ENCODE measurements around the gene ACSBG1. TPM values are rescaled to one million over a fixed set of nuclear protein-coding genes. Genes with fewer than 3 reads are reported as not detected.
A peak's percentile ranks its signal among the peaks of the same experiment; 100 is the strongest.

ACSBG1 gene
- total RNA-seq, 1 donor from 2014 or later, result not detected

DNA sequence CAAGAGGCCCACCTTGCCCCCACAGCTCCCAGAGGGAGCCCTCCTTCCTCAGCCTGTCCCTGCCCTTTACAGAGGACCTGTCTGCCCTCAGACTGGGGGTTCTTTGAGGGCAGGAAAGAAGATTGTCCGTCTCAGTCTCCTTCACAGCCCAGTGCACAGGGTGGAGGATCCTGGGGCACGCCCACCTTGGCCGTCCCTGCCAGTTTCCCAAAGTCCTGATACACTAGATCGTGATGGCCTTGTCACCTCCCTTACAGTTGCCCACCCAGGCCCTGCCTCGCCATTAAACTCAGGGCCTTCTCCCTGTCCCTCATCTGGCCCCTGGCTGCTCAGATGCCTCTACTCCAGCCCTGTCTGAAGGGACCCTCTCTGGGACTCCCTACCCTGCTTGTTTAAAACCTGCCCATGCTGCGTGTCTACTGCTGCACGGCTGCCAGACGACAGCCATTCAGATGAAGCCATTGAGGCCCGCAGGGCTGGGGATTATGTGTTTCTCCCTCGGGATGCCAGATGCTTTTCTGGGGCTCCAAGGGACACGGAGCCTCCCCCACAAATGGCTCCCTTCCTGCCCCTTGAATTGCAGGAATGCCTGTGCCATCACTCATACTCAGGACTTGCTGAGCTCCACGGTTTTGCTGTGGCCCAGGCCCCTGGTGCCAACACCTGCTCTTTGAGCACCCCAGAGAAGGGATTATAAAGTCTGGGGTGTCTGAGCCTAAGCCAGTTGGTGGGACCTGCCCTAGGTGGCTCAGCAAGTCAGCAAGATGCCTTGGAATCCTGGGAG, 27.8 kb downstream of the ACSBG1 start:
- no peaks in the 10 kb centered on the region for H3K36me3 ChIP-seq
- TF ChIP-seq, protein P1, sequence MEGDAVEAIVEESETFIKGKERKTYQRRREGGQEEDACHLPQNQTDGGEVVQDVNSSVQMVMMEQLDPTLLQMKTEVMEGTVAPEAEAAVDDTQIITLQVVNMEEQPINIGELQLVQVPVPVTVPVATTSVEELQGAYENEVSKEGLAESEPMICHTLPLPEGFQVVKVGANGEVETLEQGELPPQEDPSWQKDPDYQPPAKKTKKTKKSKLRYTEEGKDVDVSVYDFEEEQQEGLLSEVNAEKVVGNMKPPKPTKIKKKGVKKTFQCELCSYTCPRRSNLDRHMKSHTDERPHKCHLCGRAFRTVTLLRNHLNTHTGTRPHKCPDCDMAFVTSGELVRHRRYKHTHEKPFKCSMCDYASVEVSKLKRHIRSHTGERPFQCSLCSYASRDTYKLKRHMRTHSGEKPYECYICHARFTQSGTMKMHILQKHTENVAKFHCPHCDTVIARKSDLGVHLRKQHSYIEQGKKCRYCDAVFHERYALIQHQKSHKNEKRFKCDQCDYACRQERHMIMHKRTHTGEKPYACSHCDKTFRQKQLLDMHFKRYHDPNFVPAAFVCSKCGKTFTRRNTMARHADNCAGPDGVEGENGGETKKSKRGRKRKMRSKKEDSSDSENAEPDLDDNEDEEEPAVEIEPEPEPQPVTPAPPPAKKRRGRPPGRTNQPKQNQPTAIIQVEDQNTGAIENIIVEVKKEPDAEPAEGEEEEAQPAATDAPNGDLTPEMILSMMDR (IDR thresholded peaks at IDR 0.05), result no peak
- H3K27me3 ChIP-seq, result no peaks in the 10 kb centered on the region
- H3K9me3 ChIP-seq, result no peaks in the 10 kb centered on the region
- no peaks in the 10 kb centered on the region for H3K4me1 ChIP-seq
- intact Hi-C loops (cut with DNase I), result no loop called here
- H3K27ac ChIP-seq, result no peak overlapping the region
- peak in 1 of 2 donors; percentile 43 for DNase-seq (ENCODE audit: low spot score in 2 of 2)
- H3K4me3 ChIP-seq, result no peak overlapping the region

DNA sequence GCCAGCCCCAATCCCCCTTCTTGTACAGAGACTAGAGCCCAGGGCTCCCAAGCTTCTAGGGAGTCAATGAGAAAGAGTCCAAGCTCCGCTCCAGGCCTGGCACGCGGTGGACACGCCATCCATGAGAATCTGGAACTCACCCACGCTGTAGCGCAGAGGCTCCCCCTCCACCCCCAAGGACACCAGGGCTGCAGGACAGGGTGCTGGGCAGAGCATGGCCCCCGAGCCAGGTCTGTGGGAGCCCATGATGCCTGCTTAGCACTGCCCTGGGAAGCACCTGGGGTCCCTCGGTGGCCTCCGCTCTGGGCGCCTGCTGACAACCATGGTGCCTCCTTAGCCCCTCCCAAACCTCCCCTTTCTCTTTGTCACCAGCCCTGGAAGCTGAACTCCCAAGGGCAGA, 28.5 kb downstream of the ACSBG1 start:
- H3K27me3 ChIP-seq, result no peaks in the 10 kb centered on the region
- H3K27ac ChIP-seq, result no peak overlapping the region

DNA sequence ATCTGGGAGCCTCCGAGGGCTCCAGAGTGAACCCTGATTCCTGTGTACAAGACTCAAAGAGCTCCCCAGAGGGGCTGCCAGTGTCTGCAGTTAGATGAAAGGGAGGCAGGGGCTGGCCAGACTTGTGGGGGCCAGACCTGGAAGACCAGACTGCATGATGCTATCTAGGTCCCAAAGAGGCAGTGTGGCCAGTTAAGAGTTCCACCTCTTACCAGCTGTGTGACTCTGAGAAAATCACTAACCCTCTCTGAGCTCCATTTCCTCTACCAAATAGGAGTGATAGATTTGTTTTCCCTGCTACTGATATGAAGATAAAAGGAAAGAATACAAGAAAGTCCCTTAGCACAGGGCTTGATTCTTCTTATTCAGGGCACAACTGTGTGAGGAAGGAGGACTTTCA, 29.0 kb downstream of the ACSBG1 start:
- H3K4me3 ChIP-seq, result no peak overlapping the region
- TF ChIP-seq, protein P1 (IDR thresholded peaks at IDR 0.05), result no peak
- no peaks in the 10 kb centered on the region for H3K36me3 ChIP-seq
- intact Hi-C loops (cut with DNase I), result no loop called here
- no peaks in the 10 kb centered on the region for H3K9me3 ChIP-seq
- no peak for DNase-seq (ENCODE audit: low spot score in 2 of 2)
- no peaks in the 10 kb centered on the region for H3K4me1 ChIP-seq
- H3K27me3 ChIP-seq, result no peaks in the 10 kb centered on the region
- H3K27ac ChIP-seq, result no peak overlapping the region

More for the DNA sequence above, 28.5 kb downstream of the ACSBG1 start:
- no peaks in the 10 kb centered on the region for H3K9me3 ChIP-seq
- H3K4me3 ChIP-seq, result no peak overlapping the region
- intact Hi-C loops (cut with DNase I), result no loop called here
- H3K36me3 ChIP-seq, result no peaks in the 10 kb centered on the region
- DNase-seq (ENCODE audit: low spot score in 2 of 2), result peak in 1 of 2 donors; percentile 46
- H3K4me1 ChIP-seq, result no peaks in the 10 kb centered on the region
- TF ChIP-seq, protein P1 (IDR thresholded peaks at IDR 0.05), result no peak

DNA sequence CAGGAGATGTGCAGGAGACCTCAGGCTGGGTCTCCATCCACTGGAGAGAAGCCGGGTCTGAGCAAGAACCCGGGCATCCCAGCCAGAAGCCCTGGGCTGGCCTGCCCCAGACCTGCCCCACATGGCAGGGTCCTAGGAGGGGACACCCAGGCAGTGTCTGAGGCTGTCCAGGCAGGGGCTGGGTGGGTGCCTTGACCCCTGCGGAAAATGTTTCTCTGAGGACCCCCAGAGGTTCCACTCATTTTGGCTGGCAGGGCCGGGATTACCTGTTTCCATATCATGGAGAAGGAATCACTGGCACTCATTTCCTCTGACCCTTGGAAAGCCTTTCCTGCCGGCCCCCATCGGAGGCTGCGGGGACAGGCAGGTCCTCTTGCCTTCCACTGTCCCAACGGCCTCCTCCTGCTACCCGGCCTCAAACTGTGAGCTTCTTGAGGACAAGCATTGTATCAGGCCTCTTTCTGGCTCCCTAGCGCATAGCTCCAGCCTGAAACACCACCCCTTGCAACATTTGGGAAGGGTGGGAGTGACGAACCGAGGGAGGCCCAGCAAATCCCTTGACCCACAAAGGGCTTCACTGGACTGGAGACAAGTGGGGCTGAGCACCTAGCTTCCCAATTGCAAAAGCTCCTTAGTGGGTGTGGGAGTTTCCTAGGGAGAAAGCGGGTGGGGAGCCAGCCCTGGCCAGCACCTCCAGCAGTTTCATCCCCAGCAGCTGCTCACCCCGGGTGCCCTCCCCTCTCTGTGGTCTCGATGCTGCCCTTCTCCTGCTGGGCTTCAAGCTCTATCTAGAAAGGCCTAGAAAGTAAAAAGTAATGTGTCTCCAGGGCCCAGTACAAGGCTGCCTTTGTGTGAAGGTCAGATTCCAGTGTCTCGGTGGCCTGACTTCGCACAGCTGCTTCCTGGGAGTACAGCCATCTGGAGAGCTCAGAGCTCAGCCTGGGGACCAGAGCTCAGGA, 29.7 kb downstream of the ACSBG1 start:
- Histone ChIP-seq H3K36me3 (no peaks in the 10 kb centered on the region), H3K27ac (no peak overlapping the region), H3K4me1 (no peaks in the 10 kb centered on the region), H3K9me3 (no peaks in the 10 kb centered on the region), H3K27me3 (no peaks in the 10 kb centered on the region), H3K4me3 (no peak overlapping the region)
- TF ChIP-seq, protein P1 (IDR thresholded peaks at IDR 0.05), result no peak
- intact Hi-C loops (cut with DNase I), result no loop called here
- peak in 1 of 2 donors; percentile 43 for DNase-seq (ENCODE audit: low spot score in 2 of 2)

DNA sequence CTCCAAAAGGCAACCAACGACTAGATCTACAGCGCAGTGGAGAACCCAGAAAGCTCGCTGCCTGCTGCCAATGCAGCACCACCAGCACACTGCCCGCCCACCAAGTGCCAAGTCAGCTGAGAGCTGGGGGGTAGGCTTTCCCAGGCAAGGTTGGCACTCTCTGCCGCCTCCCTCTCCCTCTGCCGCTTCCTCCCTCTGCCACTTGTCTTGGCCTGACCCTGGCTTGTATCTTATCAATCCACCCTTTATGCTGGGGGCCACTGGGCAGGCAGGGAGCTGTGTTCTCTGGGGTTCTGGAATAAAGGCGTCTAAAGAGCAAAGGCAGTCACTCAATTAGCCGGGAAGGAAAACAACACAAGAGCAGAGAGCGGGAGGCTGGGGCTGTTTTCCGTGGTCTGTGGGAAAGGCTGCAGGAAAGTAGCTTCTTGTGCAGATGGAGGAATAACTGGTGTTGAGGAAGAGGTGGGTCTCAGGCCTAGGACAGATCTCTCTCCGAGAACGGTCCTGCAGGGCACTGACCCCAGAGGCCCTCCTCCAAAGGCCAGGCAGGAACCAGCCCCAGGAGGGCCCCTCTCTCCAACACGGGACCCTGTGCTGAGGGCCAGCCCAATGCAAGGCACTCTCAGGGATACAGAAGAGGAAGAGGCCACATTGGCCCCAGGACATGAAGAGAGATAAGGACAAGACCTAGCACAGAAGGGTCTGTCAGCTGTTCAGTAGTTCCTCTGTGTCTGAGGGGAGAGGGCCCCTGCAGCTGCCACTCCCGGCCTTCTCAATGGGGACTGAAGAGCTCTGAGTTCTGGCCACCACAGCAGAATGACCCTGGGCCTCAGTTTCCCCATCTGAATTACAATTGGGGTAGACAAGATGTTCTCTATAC, 30.8 kb downstream of the ACSBG1 start:
- Histone ChIP-seq H3K4me1 (no peaks in the 10 kb centered on the region), H3K27me3 (no peaks in the 10 kb centered on the region), H3K9me3 (no peaks in the 10 kb centered on the region), H3K27ac (no peak overlapping the region), H3K4me3 (no peak overlapping the region), H3K36me3 (no peaks in the 10 kb centered on the region)
- TF ChIP-seq, protein P1 (IDR thresholded peaks at IDR 0.05), result no peak
- peak in 1 of 2 donors; percentile 41 for DNase-seq (ENCODE audit: low spot score in 2 of 2)
- intact Hi-C loops (cut with DNase I), result no loop called here
